ENCODE results near the gene COX4I1. TPM values are rescaled to one million over a fixed set of nuclear protein-coding genes. Genes with fewer than 3 reads are reported as not detected.

The COX4I1 gene
- total RNA-seq, 4 donors from 2014 or later: 434 to 580 (median 493) TPM

- no peak for TF ChIP-seq CTCF (IDR thresholded peaks at IDR 0.05; ENCODE audit: low read depth)
Measured at GRCh38 chr16:85826686-85827247, 27.3 kb downstream of the COX4I1 start.

- TF ChIP-seq CTCF (IDR thresholded peaks at IDR 0.05; ENCODE audit: low read depth): no peak
Measured at GRCh38 chr16:85828166-85828565, 28.7 kb downstream of the COX4I1 start.

DNA sequence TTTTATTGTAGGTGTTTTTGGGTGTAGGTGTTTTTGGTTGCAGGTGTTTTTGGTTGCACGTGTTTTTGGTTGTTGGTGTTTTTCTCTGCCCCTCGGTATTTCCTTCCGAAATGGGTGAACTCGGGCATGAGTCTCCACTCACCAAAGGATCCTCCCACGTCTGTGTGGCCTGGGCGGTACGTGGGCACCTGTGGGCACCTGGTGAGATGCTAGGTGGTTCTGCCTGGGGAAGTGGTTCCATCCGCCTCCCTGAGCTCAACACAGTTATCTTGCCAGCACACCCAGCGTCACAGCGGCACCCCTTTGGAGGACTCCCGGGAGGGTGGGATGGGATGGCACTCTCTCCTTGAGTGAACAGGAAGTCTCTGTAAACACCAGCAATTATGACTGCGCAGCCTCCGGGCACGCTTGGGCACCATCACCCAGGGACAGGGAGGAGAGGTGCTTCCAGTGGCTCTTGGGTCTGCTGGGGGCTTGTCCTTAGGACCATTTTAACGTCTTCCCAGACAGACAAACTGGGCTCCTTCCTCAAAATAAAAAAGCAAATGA is 29.8 kb downstream of the COX4I1 start:
- no peak for TF ChIP-seq CTCF (IDR thresholded peaks at IDR 0.05; ENCODE audit: low read depth)

DNA sequence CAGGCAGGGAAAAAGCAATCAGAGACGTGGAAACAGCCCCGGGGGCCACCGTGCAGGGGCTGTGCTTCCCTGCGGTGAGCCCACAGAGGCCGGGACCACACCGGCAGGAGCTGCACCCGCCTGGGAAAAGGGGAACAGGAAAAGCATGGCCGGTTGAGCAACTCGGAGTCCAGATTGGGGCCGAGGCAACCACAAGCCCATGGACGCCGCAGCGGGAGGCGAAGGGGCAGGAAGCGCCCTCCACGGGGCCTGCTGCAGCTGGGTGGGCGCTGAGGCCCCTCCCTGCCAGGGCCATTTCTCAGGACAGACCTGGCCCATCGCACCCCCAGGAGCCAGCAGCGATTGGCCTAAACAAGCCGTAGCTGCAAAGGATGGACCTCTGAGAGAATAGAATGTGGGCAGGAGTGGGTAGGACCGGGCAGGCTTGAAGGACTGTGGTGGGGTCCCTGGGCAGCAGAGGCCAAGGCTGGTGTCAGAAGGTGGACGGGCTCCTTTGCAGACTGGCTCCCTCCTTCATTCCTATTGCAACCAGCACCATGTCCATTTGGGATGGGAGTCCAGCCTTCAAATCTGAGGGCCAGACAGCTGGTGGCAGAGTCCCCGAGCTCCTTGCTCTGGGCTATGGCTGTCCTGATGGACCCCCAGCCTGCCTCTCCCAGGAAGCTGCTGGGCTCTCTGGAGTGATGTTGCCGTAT is 30.4 kb downstream of the COX4I1 start:
- TF ChIP-seq CTCF (IDR thresholded peaks at IDR 0.05; ENCODE audit: low read depth): no peak

GRCh38 chr16:85830821-85831220 is 31.3 kb downstream of the COX4I1 start:
- TF ChIP-seq CTCF (IDR thresholded peaks at IDR 0.05; ENCODE audit: low read depth): no peak

- no peak for TF ChIP-seq CTCF (IDR thresholded peaks at IDR 0.05; ENCODE audit: low read depth)
Measured at GRCh38 chr16:85832570-85833218, 33.2 kb downstream of the COX4I1 start.

- TF ChIP-seq CTCF (IDR thresholded peaks at IDR 0.05; ENCODE audit: low read depth): no peak
Measured at GRCh38 chr16:85833219-85833920, 33.9 kb downstream of the COX4I1 start.
